PFSK-1 (cell line): Measurements from ENCODE around the gene COP1.

Source experiments
- FOXP2 ChIP-seq: optimal IDR thresholded peaks from 2 replicates; pipeline ENCODE3; 2011; ENCODE audit warnings: borderline replicate concordance, control low read depth, inconsistent platforms; ENCODE audit not compliant: insufficient read depth; ENCODE audit errors: extremely low read length, extremely low read depth
- POLR2AphosphoS5 ChIP-seq: IDR thresholded peaks from 2 replicates; pipeline ENCODE4 v1.6.1; 2012; ENCODE audit warnings: low read depth, mild to moderate bottlenecking, control low read depth, low read length, moderate library complexity
- REST ChIP-seq, 2 experiments: IDR thresholded peaks; 2 replicates each; pipeline versions ENCODE4 v1.6.1 to v1.8.0; 2011 to 2012; ENCODE audit warnings: low read depth in 2 of 2, low read length in 2 of 2, control low read depth in 1 of 2, inconsistent platforms in 1 of 2, mild to moderate bottlenecking in 1 of 2, moderate library complexity in 1 of 2; ENCODE audit not compliant: insufficient read depth in 1 of 2
- SIN3A ChIP-seq: IDR thresholded peaks from 2 replicates; pipeline ENCODE4 v1.6.1; 2012; ENCODE audit warnings: mild to moderate bottlenecking, low read length, moderate library complexity, borderline replicate concordance; ENCODE audit not compliant: insufficient read depth

GRCh38 chr1:176244851-176245250 is 37.8 kb upstream of the COP1 start:
- TF ChIP-seq FOXP2 = no peak
- no peak for TF ChIP-seq POLR2AphosphoS5
- no peak for TF ChIP-seq REST (IDR thresholded peaks at IDR 0.05; ENCODE audit: insufficient read depth in 1 of 2, low read depth in 2 of 2, low read length in 2 of 2)
- no peak for TF ChIP-seq SIN3A
